GM19463 (cell line): ENCODE results near the gene MISP.
"Not testable (repeated sequence)": the region's sequence is repeated elsewhere in the genome, so short reads cannot be mapped to it uniquely, and the experiment has no call there.

ENCODE experiments used
- ATAC-seq: cut with Tn5 transposase; IDR thresholded peaks from one replicate; pipeline ENCODE4 v1.9.1; 2021; ENCODE audit warnings: mild to moderate bottlenecking, moderate library complexity; ENCODE audit not compliant: unreplicated experiment

Gene MISP, protein sequence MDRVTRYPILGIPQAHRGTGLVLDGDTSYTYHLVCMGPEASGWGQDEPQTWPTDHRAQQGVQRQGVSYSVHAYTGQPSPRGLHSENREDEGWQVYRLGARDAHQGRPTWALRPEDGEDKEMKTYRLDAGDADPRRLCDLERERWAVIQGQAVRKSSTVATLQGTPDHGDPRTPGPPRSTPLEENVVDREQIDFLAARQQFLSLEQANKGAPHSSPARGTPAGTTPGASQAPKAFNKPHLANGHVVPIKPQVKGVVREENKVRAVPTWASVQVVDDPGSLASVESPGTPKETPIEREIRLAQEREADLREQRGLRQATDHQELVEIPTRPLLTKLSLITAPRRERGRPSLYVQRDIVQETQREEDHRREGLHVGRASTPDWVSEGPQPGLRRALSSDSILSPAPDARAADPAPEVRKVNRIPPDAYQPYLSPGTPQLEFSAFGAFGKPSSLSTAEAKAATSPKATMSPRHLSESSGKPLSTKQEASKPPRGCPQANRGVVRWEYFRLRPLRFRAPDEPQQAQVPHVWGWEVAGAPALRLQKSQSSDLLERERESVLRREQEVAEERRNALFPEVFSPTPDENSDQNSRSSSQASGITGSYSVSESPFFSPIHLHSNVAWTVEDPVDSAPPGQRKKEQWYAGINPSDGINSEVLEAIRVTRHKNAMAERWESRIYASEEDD

DNA sequence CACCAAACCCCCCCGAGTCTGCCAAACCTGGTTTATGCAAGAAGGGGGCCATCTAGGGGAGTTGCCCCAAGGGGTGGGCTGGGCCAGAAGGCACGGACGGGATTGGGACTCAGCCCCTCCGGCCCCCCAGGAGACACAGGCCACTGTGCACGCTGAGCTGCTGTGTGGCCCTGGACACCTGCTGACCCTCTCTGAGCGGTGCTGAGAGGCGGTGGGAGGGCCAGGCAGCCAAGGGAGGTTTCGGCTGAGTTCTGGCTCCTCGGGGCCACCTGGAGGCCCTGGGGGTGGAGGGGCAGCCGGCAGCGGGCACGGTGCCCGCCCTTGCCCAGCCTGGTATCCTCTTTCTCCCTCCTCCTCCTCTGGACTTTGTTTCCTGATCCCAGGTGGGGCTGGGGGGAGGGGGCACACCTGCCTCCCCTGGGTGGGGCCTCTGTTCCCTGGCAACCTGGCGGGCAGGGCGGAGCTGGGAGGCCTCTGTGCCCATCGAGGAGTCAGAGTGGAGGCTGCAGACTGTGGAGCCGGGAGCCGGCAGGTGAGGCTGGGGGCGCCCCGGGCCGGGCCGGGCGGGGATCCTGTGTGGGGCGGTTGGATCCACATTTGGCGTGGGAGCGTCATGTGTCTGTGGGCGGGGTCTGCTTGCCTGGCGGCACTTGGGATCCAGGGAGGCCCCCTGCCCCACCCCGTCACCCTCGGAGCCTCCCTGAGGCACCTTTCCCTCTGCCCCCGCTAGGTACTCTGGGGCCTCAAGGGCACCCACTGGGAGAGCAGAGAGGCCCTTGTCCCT is at the start of gene MISP:
TSS of gene MISP (plus strand) at position 473 of the 784 bp plus-strand sequence. CDS start 5,835 bp downstream, outside the sequence.
- ATAC-seq: no peak

- ATAC-seq: not testable (repeated sequence)
Observed at GRCh38 chr19:702847-703246, 48.1 kb upstream of the MISP start.

- no peak for ATAC-seq
Observed at GRCh38 chr19:703329-703650, 47.6 kb upstream of the MISP start.

DNA sequence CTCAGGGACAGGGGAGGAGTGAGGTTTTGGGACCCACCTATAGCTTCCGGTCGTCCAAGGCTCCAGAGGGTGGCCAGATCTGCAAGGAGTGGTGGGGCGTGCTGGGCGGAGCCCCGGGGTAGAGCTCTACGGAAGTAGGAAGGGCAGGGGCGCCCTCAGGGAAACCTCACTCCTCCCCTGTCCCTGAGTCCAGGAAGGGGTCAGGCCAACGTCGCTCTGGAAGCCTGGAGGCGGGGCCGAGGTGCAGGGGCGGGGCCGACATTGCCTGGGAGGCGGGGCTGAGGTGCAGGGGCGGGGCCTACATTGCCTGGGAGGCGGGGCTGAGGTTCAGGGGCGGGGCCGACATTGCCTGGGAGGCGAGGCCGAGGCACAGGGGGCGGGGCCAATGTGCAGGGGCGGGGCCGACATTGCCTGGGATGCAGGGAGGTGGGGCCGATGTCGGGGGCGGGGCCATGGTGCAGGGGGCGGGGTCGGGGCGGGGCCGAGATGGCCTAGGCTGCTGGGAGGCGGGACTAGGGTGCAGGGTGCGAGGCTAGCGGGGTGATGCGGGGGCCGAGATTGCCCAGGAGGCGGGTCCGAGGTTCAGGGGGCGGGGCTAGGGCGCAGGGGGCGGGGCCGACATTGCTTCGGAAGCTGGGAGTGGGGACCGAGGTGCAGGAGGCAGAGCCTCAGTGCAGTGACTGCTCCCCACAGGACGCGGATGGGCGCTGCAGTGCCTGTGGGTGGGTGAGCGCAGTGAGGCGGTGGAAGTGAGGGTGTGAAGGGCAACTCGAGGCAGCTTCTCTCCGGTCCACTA is 47.1 kb upstream of the MISP start:
- no peak for ATAC-seq

DNA sequence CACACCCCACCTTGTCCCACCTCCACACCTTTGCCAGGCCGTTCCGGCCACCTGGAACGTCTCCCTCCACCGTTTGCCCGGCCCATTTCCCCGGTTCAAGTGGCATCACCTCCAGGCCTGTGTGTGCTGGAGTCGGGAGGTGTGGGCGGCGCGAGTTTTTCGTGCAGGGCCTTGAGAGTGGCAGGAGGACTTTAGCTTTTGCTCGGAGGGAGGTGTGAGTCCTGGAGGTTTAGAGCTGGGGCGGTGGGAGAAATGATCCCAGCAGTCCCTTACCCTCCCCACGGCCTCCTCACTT is 46.5 kb upstream of the MISP start:
- no peak for ATAC-seq

- ATAC-seq: no peak
Observed at GRCh38 chr19:708154-709143, 42.5 kb upstream of the MISP start, which contains the start of gene PALM. TSS of gene PALM (plus strand) at chr19:708935. CDS start at chr19:709147, 212 bp downstream.

GRCh38 chr19:709196-709964 is 41.5 kb upstream of the MISP start:
- ATAC-seq: no peak

- no peak for ATAC-seq
Observed at GRCh38 chr19:709965-710571, 40.8 kb upstream of the MISP start.

GRCh38 chr19:710767-711166 is 40.1 kb upstream of the MISP start:
- ATAC-seq: no peak

DNA sequence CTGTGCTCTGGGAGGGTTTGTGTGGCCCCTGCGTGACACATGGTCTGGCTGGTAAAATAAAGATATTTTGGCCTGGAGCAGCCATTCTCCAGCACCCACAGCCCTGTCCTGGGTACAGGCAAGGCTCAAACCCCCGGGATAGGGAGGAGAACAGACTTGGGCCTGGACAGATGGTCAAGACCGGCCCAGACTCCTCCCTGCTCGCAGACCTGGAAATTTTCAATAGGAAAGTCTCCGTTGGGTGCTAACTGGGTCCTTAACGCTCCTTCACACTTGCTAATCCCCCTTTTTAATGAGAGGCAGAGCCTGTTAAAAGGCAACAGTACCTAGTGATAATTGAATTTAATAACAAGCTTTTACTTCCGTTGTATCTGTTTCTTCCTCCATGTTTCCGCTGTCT is 39.7 kb upstream of the MISP start:
- no peak for ATAC-seq

- no peak for ATAC-seq
Observed at GRCh38 chr19:715347-715746, 35.6 kb upstream of the MISP start.

DNA sequence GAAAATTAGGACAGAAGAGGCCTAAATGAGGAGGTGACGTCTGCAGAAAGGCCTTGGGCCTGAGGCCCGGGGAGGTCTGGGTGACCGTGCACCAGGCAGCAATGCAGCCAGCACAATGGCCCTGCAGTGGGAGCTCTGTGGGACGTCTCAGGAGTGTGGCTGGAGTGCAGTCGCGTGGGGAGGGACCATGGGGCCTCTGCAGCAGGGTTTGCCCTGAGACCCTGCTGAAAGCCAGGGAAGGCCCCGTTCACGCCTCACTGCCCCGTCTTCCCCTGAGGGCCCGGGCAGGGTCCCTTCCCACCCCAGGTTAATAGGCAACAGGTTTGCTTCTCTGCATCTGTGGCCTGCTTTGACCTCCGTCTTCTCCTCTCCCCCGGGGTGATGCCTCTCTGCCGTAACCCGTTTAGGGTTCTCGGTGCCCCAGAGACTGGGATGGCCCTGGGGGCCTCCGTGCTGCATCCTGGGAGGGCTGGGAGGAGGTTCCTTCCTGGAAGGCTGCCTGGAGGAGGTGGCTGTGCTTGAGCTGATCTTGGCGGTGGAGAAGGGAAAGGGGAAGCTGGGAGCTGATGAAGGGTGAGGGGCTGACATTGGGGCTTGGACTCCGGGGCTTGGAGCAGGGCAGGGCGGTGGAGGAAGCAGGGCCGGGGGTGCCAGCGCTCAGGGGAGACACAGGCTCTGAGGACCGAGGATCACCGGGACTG is 32.5 kb upstream of the MISP start:
- ATAC-seq: no peak

- no peak for ATAC-seq
Observed at GRCh38 chr19:718991-719512, 31.9 kb upstream of the MISP start.

- ATAC-seq: no peak
Observed at GRCh38 chr19:719636-720344, 31.1 kb upstream of the MISP start.

DNA sequence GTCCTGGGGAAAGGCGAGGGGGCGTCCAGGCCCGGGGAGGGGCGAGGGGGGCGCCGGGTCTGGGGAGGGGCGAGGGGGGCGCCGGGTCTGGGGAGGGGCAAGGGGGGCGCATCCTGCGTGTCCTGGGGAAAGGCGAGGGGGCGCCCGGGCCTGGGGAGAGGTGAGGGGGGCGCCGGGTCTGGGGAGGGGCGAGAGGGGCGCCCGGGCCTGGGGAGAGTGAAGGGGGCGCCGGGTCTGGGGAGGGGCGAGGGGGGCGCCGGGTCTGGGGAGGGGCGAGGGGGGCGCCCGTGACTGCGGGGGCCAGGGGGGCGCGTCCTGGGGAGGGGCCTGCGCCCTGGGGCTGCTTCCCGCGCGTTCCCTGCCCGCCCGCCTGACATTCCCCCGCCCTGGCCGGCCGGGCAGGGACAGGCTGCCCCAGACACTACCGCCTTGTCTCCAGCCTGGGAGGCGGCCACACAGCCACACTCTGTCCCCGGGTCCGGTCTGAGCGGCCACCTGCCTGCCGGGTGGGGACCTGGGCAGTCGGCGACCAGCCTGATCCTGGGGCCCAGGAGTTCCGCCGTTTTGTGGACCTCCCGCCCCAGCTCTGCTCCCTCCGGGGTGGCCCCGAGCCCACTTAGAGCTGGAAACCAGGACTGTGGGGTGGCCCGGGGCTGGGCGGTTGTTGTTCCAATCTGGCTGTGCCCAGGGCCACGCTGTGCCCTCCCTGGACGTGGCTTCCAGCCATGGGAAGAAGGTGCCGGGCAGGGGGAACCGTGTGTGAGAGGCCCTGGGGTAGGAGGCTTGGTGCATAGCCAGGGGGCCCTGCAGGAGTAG is 30.4 kb upstream of the MISP start:
- ATAC-seq: no peak

- no peak for ATAC-seq
Observed at GRCh38 chr19:722553-723101, 28.3 kb upstream of the MISP start.
